Adrenal gland (tissue), 5 donors: ENCODE measurements around the gene GPR85.

Experiments used
- CTCF ChIP-seq, 6 experiments: fragments of 450-650 bp in 4 of 6; fragments of 200-600 bp in 2 of 6; sonication (generic) in 1 of 6; IDR thresholded peaks; 1 replicate in 5 of 6; 2 replicates in 1 of 6; pipeline versions ENCODE4 v1.5.1 to v1.8.0; 2016 to 2021; ENCODE audit warnings: antibody characterized with exemption in 6 of 6, mild to moderate bottlenecking in 2 of 6, moderate library complexity in 1 of 6
- POLR2A ChIP-seq, 2 donors: fragments of 450-650 bp; IDR thresholded peaks; one replicate each; pipeline ENCODE4 v1.6.1; 2017; ENCODE audit warnings: antibody characterized with exemption in 2 of 2, mild to moderate bottlenecking in 2 of 2, moderate library complexity in 1 of 2
- donor health status: DM: no; HTN: no; CAD: no.

GRCh38 chr7:113076703-113077102 lies 9.9 kb downstream of the GPR85 start:
- TF ChIP-seq CTCF (IDR thresholded peaks at IDR 0.05) (no peak), POLR2A (IDR thresholded peaks at IDR 0.05) (no peak)
